HepG2 (cell line): ENCODE data around the gene FYB2. TPM values are rescaled to one million over a fixed set of nuclear protein-coding genes. Genes with fewer than 3 reads are reported as not detected.

Experiments
- NR1H2 ChIP-seq: sonication (generic); formaldehyde crosslinking; IDR thresholded peaks from 2 replicates; pipeline ENCODE4 v1.8.1; 2022; ENCODE audit warnings: low read depth, missing genetic modification reagents, borderline replicate concordance
- polyA plus RNA-seq, 8 experiments: library from polyadenylated mRNA; depleted of rRNA in 3 of 8; stranded (reverse) in 7 of 8; unstranded in 1 of 8; fragments of >200 nt; fragmentation: Illumina TruSeq in 4 of 8; extraction: Trizol in 4 of 8; gene quantifications; 2 replicates each; pipeline versions ENCODE4 v1.2.1 to v1.2.3, GENCODE V29; 2011 to 2016; ENCODE audit warnings: low read depth in 4 of 8, missing spikeins in 1 of 8, mixed read lengths in 1 of 8; ENCODE audit not compliant: insufficient read depth in 1 of 8
- total RNA-seq, 5 experiments: library from RNA; depleted of rRNA; stranded (reverse); fragments of >200 nt; fragmentation: Illumina TruSeq; extraction: Trizol; gene quantifications; 2 replicates each; pipeline ENCODE4 v1.2.3, GENCODE V29; 2016; ENCODE audit warnings: low read depth in 1 of 5
- TF ChIP-seq, protein P1 (sequence below): sonication (generic); formaldehyde crosslinking; IDR thresholded peaks from 2 replicates; pipeline ENCODE4 v1.4.0; 2020; ENCODE audit warnings: missing genetic modification reagents, borderline replicate concordance
- TF ChIP-seq, protein P2 (sequence below): IDR thresholded peaks from 2 replicates; pipeline ENCODE4 v1.6.1; 2016; ENCODE audit warnings: missing genetic modification reagents, missing compliant biosample characterization
- TF ChIP-seq, protein P3 (sequence below): IDR thresholded peaks from 2 replicates; pipeline ENCODE4 v1.6.1; 2018; ENCODE audit warnings: missing genetic modification reagents, mild to moderate bottlenecking, missing compliant biosample characterization
- TF ChIP-seq, protein P4 (sequence below): sonication (generic); formaldehyde crosslinking; conservative IDR thresholded peaks from 2 replicates; pipeline ENCODE4 v1.8.1; 2023; ENCODE audit warnings: missing genetic modification reagents
- TF ChIP-seq, protein P5 (sequence below): fragments of 450-650 bp; IDR thresholded peaks from 2 replicates; pipeline ENCODE4 v1.6.1; 2016

The FYB2 gene
- total and polyA plus RNA-seq, 2 of the 13 experiments (the other 11 are each of a cell fraction or from before 2014, with no cell fraction given): 1.2 to 2.7 TPM

DNA sequence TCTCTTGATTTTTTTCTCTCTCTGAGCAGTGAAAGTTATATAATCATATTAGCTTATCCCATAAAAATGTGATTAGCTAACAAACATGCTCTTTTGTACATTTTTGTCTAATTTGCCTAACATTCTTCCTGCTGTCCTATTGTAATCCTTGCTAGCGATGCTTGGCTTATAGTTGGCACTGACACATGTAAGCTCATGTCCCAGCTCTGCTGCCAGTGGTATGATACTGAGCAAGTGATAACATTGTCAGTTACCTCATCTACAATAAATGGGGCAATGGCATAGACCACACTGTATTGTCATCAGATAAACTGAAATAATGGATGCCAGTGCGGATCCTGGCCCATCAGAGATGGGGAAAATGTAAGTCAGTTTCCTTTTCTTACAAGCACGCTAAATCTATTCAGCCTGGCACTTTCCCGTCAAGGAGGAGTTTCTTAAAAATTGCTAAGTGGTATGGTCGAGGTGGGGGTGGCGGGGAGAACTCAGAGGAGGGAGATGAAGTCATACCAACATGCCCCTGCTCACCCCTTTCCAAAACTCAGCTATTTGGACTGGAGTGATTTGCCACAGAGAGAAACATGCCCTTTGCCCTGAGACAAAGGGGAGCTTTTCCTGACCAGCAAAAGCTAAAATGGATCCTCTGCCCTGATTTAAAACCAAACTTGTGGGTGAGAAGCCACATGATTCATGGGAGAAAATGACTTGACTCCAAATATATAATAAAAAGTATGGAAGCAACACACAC, 1.3 kb downstream of the FYB2 start (continued):
- TF ChIP-seq, protein P1, sequence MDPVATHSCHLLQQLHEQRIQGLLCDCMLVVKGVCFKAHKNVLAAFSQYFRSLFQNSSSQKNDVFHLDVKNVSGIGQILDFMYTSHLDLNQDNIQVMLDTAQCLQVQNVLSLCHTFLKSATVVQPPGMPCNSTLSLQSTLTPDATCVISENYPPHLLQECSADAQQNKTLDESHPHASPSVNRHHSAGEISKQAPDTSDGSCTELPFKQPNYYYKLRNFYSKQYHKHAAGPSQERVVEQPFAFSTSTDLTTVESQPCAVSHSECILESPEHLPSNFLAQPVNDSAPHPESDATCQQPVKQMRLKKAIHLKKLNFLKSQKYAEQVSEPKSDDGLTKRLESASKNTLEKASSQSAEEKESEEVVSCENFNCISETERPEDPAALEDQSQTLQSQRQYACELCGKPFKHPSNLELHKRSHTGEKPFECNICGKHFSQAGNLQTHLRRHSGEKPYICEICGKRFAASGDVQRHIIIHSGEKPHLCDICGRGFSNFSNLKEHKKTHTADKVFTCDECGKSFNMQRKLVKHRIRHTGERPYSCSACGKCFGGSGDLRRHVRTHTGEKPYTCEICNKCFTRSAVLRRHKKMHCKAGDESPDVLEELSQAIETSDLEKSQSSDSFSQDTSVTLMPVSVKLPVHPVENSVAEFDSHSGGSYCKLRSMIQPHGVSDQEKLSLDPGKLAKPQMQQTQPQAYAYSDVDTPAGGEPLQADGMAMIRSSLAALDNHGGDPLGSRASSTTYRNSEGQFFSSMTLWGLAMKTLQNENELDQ (CRISPR knock-in tag): no peak
- TF ChIP-seq, protein P2, sequence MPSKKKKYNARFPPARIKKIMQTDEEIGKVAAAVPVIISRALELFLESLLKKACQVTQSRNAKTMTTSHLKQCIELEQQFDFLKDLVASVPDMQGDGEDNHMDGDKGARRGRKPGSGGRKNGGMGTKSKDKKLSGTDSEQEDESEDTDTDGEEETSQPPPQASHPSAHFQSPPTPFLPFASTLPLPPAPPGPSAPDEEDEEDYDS (CRISPR knock-in tag): no peak
- TF ChIP-seq, protein P3, sequence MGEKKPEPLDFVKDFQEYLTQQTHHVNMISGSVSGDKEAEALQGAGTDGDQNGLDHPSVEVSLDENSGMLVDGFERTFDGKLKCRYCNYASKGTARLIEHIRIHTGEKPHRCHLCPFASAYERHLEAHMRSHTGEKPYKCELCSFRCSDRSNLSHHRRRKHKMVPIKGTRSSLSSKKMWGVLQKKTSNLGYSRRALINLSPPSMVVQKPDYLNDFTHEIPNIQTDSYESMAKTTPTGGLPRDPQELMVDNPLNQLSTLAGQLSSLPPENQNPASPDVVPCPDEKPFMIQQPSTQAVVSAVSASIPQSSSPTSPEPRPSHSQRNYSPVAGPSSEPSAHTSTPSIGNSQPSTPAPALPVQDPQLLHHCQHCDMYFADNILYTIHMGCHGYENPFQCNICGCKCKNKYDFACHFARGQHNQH (CRISPR knock-in tag): no peak
- TF ChIP-seq, protein P4, sequence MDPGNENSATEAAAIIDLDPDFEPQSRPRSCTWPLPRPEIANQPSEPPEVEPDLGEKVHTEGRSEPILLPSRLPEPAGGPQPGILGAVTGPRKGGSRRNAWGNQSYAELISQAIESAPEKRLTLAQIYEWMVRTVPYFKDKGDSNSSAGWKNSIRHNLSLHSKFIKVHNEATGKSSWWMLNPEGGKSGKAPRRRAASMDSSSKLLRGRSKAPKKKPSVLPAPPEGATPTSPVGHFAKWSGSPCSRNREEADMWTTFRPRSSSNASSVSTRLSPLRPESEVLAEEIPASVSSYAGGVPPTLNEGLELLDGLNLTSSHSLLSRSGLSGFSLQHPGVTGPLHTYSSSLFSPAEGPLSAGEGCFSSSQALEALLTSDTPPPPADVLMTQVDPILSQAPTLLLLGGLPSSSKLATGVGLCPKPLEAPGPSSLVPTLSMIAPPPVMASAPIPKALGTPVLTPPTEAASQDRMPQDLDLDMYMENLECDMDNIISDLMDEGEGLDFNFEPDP (CRISPR knock-in tag): no peak
- no peak for TF ChIP-seq NR1H2
- TF ChIP-seq, protein P5, sequence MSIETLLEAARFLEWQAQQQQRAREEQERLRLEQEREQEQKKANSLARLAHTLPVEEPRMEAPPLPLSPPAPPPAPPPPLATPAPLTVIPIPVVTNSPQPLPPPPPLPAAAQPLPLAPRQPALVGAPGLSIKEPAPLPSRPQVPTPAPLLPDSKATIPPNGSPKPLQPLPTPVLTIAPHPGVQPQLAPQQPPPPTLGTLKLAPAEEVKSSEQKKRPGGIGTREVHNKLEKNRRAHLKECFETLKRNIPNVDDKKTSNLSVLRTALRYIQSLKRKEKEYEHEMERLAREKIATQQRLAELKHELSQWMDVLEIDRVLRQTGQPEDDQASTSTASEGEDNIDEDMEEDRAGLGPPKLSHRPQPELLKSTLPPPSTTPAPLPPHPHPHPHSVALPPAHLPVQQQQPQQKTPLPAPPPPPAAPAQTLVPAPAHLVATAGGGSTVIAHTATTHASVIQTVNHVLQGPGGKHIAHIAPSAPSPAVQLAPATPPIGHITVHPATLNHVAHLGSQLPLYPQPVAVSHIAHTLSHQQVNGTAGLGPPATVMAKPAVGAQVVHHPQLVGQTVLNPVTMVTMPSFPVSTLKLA: no peak
